Mesendoderm (in vitro differentiated cells): ENCODE data around the gene SERINC4.

Experiments
- DNase-seq: peaks from one replicate; pipeline ENCODE4 v3.0.0; 2013
- H2AK5ac ChIP-seq: 2 replicates; pipeline ENCODE4 v1.6.1; 2013; ENCODE audit warnings: low read length, inconsistent platforms
- H2BK120ac ChIP-seq: 2 replicates; pipeline ENCODE4 v1.6.1; 2013; ENCODE audit warnings: low read depth, mild to moderate bottlenecking, low read length, moderate library complexity, mixed read lengths
- H2BK15ac ChIP-seq: replicated peaks from 2 replicates; pipeline ENCODE4 v1.6.1; 2013; ENCODE audit warnings: low read depth, mild to moderate bottlenecking, moderate library complexity
- H2BK5ac ChIP-seq: 2 replicates; pipeline ENCODE4 v1.6.1; 2013; ENCODE audit warnings: low read length, inconsistent platforms
- H3K18ac ChIP-seq: 2 replicates; pipeline ENCODE4 v1.6.1; 2013; ENCODE audit warnings: mild to moderate bottlenecking, low read length, mixed read lengths
- H3K23ac ChIP-seq: one replicate; pipeline ENCODE4 v1.6.1; 2013; ENCODE audit warnings: low read length
- H3K27ac ChIP-seq: 2 replicates; pipeline ENCODE4 v1.5.1; 2013; ENCODE audit warnings: low read depth, mild to moderate bottlenecking, inconsistent platforms, low read length, moderate library complexity
- H3K27me3 ChIP-seq: 2 replicates; pipeline ENCODE4 v1.6.1; 2013; ENCODE audit warnings: low read length, control low read depth, mild to moderate bottlenecking, inconsistent platforms; ENCODE audit not compliant: insufficient read depth, poor library complexity
- H3K36me3 ChIP-seq: 2 replicates; pipeline ENCODE4 v1.6.1; 2013; ENCODE audit warnings: low read length, inconsistent platforms; ENCODE audit not compliant: control insufficient read depth, insufficient read depth
- H3K4ac ChIP-seq: one replicate; pipeline ENCODE4 v1.6.1; 2013; ENCODE audit warnings: low read depth, mild to moderate bottlenecking, low read length, moderate library complexity
- H3K4me1 ChIP-seq: 2 replicates; pipeline ENCODE4 v1.6.1; 2013; ENCODE audit warnings: low read depth, low read length, inconsistent platforms; ENCODE audit not compliant: control insufficient read depth
- H3K4me2 ChIP-seq: 2 replicates; pipeline ENCODE4 v1.6.1; 2013; ENCODE audit warnings: low read length
- H3K4me3 ChIP-seq: 2 replicates; pipeline ENCODE4 v1.5.1; 2013; ENCODE audit warnings: mild to moderate bottlenecking, low read length
- H3K56ac ChIP-seq: one replicate; pipeline ENCODE4 v1.6.1; 2013; ENCODE audit warnings: low read length
- H3K79me1 ChIP-seq: 2 replicates; pipeline ENCODE4 v1.6.1; 2013; ENCODE audit warnings: low read length, inconsistent platforms
- H3K79me2 ChIP-seq: 2 replicates; pipeline ENCODE4 v1.6.1; 2013; ENCODE audit warnings: mild to moderate bottlenecking, low read length; ENCODE audit not compliant: control insufficient read depth, insufficient read depth
- H3K9ac ChIP-seq: 2 replicates; pipeline ENCODE4 v1.6.1; 2013; ENCODE audit warnings: low read length, inconsistent platforms
- H4K5ac ChIP-seq: one replicate; pipeline ENCODE4 v1.6.1; 2013; ENCODE audit warnings: low read length
- H4K8ac ChIP-seq: one replicate; pipeline ENCODE4 v1.6.1; 2013; ENCODE audit warnings: low read depth, mild to moderate bottlenecking, control low read depth, low read length, moderate library complexity
- WGBS: extraction: QIAGEN DNeasy Blood & Tissue Kit; methylation state at CpG from one replicate; pipeline ENCODE4 v1.1.7; 2013; ENCODE audit warnings: low lambda C conversion rate, missing lambda C conversion rate; ENCODE audit not compliant: insufficient coverage; ENCODE audit errors: extremely low coverage; 5-methylcytosine and 5-hydroxymethylcytosine counted together

Gene SERINC4

GRCh38 chr15:43774062-43774461 is 26.0 kb downstream of the SERINC4 start:
- no peak for DNase-seq
- Histone ChIP-seq H3K4ac (no peak overlapping the region), H2BK120ac (no peak overlapping the region), H3K23ac (no peak overlapping the region), H3K27ac (no peak overlapping the region), H4K8ac (no peak overlapping the region), H3K56ac (no peak overlapping the region), H2BK15ac (no peak overlapping the region), H3K36me3 (peaks cover 11% of the 10 kb centered on the region), H4K5ac (no peak overlapping the region), H3K18ac (no peak overlapping the region), H2AK5ac (no peak overlapping the region), H3K4me2 (no peak overlapping the region), H3K27me3 (no peaks in the 10 kb centered on the region), H3K79me2 (no peaks in the 10 kb centered on the region), H2BK5ac (no peak overlapping the region), H3K9ac (no peak overlapping the region), H3K4me3 (no peak overlapping the region), H3K79me1 (no peaks in the 10 kb centered on the region), H3K4me1 (peaks cover 6% of the 10 kb centered on the region)
- no CpG with 5 or more reads among the region's 4 CpGs for WGBS

GRCh38 chr15:43772624-43773023 is 27.4 kb downstream of the SERINC4 start:
- Histone ChIP-seq H4K8ac (no peak overlapping the region), H3K4me2 (no peak overlapping the region), H3K36me3 (peaks cover 13% of the 10 kb centered on the region), H3K27me3 (no peaks in the 10 kb centered on the region), H2BK15ac (no peak overlapping the region), H3K9ac (no peak overlapping the region), H2AK5ac (no peak overlapping the region), H3K4me3 (no peak overlapping the region), H3K4ac (no peak overlapping the region), H3K79me2 (no peaks in the 10 kb centered on the region), H2BK120ac (no peak overlapping the region), H3K79me1 (no peaks in the 10 kb centered on the region), H3K23ac (no peak overlapping the region), H4K5ac (no peak overlapping the region), H3K27ac (no peak overlapping the region), H2BK5ac (no peak overlapping the region), H3K18ac (no peak overlapping the region), H3K56ac (no peak overlapping the region), H3K4me1 (peaks cover 4% of the 10 kb centered on the region)
- DNase-seq, result no peak

GRCh38 chr15:43771816-43772215 is 28.2 kb downstream of the SERINC4 start:
- Histone ChIP-seq H3K27me3 (no peaks in the 10 kb centered on the region), H3K27ac (no peak overlapping the region), H3K36me3 (peaks cover 13% of the 10 kb centered on the region)

DNA sequence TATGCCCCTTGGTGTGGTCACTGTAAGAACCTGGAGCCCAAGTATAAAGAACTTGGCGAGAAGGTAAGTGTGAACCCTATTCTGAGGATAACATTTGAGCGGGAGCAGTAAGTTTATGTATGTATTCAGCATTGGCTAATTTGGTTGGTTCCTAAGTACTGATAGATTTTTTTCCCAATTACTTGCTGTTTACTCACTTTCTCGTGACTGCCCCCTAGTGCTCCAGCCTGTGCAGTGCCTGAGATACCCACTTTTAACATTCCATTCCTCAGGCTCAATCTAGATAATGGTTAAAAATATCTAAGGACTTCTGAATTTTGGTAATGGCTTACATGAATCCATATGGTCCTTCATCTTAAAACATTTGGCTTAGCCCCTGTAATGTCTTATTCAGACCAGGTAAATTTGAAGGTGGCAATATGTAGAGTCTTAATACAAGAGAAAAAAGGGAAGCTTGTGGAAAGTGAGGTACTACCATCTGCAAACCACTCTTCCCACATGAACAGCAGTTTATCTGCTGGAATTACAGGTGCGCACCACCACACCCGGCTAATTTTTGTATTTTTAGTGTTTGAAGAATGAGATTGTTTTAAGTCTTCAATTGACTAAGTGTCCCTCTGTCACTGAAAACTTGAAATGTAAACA is 30.3 kb downstream of the SERINC4 start:
- peaks cover 14% of the 10 kb centered on the region for H3K36me3 ChIP-seq

More at GRCh38 chr15:43771816-43772215, 28.2 kb downstream of the SERINC4 start:
- no peak overlapping the region for H2AK5ac ChIP-seq
- no peak overlapping the region for H4K8ac ChIP-seq
- no peak overlapping the region for H4K5ac ChIP-seq
- H3K79me1 ChIP-seq, result no peaks in the 10 kb centered on the region
- no peak overlapping the region for H3K9ac ChIP-seq
- WGBS, result no CpG with 5 or more reads among the region's 2 CpGs
- no peak overlapping the region for H3K18ac ChIP-seq
- no peak overlapping the region for H3K4me2 ChIP-seq
- H3K23ac ChIP-seq, result no peak overlapping the region
- no peaks in the 10 kb centered on the region for H3K79me2 ChIP-seq
- no peak overlapping the region for H3K56ac ChIP-seq
- H2BK15ac ChIP-seq, result no peak overlapping the region
- H2BK5ac ChIP-seq, result no peak overlapping the region
- no peak overlapping the region for H3K4ac ChIP-seq
- no peak overlapping the region for H3K4me3 ChIP-seq
- DNase-seq, result no peak
- H2BK120ac ChIP-seq, result no peak overlapping the region
- peaks cover 4% of the 10 kb centered on the region for H3K4me1 ChIP-seq

GRCh38 chr15:43763819-43764446 is 36.1 kb downstream of the SERINC4 start:
- Histone ChIP-seq H2BK120ac (no peak overlapping the region), H3K36me3 (peaks cover 9% of the 10 kb centered on the region), H3K27ac (no peak overlapping the region), H3K4me1 (no peaks in the 10 kb centered on the region), H2BK15ac (no peak overlapping the region), H3K79me2 (no peaks in the 10 kb centered on the region), H3K23ac (no peak overlapping the region), H3K56ac (no peak overlapping the region), H3K4ac (no peak overlapping the region), H3K79me1 (no peaks in the 10 kb centered on the region), H3K4me3 (no peak overlapping the region), H4K5ac (no peak overlapping the region), H2BK5ac (no peak overlapping the region), H2AK5ac (no peak overlapping the region), H4K8ac (no peak overlapping the region), H3K4me2 (no peak overlapping the region), H3K27me3 (no peaks in the 10 kb centered on the region), H3K18ac (no peak overlapping the region), H3K9ac (no peak overlapping the region)
- no CpG with 5 or more reads among the region's 2 CpGs for WGBS
- no peak for DNase-seq

More for the DNA sequence above, 30.3 kb downstream of the SERINC4 start:
- H2AK5ac ChIP-seq, result no peak overlapping the region
- no peak overlapping the region for H3K18ac ChIP-seq
- H3K79me2 ChIP-seq, result no peaks in the 10 kb centered on the region
- no CpG with 5 or more reads among the region's 5 CpGs for WGBS
- no peak overlapping the region for H4K5ac ChIP-seq
- H2BK120ac ChIP-seq, result no peak overlapping the region
- no peak overlapping the region for H3K9ac ChIP-seq
- DNase-seq, result peak; percentile 77
- H3K4me3 ChIP-seq, result no peak overlapping the region
- no peak overlapping the region for H3K23ac ChIP-seq
- H3K4me1 ChIP-seq, result no peaks in the 10 kb centered on the region
- no peak overlapping the region for H3K27ac ChIP-seq
- no peak overlapping the region for H4K8ac ChIP-seq
- no peaks in the 10 kb centered on the region for H3K79me1 ChIP-seq
- no peak overlapping the region for H3K56ac ChIP-seq
- no peak overlapping the region for H2BK15ac ChIP-seq
- no peaks in the 10 kb centered on the region for H3K27me3 ChIP-seq
- no peak overlapping the region for H2BK5ac ChIP-seq
- no peak overlapping the region for H3K4ac ChIP-seq
- H3K4me2 ChIP-seq, result no peak overlapping the region

DNA sequence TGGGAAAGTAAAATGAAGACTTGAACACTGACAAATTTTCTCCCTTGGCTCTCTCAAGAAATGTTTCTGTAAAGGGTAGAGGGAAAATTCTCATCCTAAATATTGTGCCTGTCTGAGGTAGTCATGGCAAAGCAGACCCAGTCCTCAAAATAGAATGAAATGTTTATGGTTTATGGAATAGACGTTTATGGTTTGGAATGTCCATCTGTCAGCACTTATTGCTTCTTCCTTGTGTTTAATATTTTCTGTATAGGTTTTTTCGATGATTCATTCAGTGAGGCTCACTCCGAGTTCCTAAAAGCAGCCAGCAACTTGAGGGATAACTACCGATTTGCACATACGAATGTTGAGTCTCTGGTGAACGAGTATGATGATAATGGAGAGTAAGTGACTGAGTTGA is 37.2 kb downstream of the SERINC4 start:
- H3K4me2 ChIP-seq, result no peak overlapping the region
- H3K27me3 ChIP-seq, result no peaks in the 10 kb centered on the region
- no peak for DNase-seq
- H3K27ac ChIP-seq, result no peak overlapping the region
- no peaks in the 10 kb centered on the region for H3K79me2 ChIP-seq
- no peak overlapping the region for H2BK120ac ChIP-seq
- H3K4ac ChIP-seq, result no peak overlapping the region
- no CpG with 5 or more reads among the region's 6 CpGs for WGBS
- H2BK5ac ChIP-seq, result no peak overlapping the region
- H3K56ac ChIP-seq, result no peak overlapping the region
- H2BK15ac ChIP-seq, result no peak overlapping the region
- no peak overlapping the region for H3K9ac ChIP-seq
- no peaks in the 10 kb centered on the region for H3K79me1 ChIP-seq
- H3K18ac ChIP-seq, result no peak overlapping the region
- no peak overlapping the region for H4K8ac ChIP-seq
- peaks cover 7% of the 10 kb centered on the region for H3K36me3 ChIP-seq
- H3K23ac ChIP-seq, result no peak overlapping the region
- no peaks in the 10 kb centered on the region for H3K4me1 ChIP-seq
- H4K5ac ChIP-seq, result no peak overlapping the region
- H2AK5ac ChIP-seq, result no peak overlapping the region
- no peak overlapping the region for H3K4me3 ChIP-seq
